Measurements from ENCODE around the gene TNS3. TPM values are rescaled to one million over a fixed set of nuclear protein-coding genes. Genes with fewer than 3 reads are reported as not detected.

Gene TNS3
- total RNA-seq, 4 donors from 2014 or later, result 27.2 to 110 (median 47.5) TPM

DNA sequence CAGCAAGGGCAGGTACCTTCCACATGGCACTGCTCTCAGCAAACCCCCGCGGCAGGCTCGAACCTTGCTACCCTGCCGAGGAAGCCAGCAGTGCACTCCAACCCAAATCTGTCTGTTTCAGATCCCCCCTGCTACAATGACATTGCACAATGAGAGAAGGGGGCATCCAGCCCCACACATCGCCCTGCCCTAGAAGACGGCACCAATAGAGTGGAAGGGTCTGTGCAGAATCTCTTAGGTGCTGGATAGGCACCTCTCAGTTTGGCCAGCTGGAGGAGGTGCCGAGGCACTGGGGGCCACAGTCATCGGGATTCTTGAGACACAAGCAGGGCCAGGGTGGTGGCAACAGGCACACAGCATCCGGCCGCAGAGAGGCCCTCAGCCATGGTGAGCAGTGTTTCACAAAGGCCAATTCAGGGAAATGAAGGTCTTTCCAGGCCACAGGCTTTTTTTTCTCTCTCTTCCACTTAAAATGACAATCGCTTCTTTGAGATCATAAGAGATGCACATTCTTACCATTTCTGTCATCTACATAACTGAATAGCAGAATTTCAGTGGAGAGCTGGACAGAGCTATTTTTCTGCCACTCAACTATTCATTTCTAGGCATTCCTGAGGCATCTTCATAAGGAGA lies 281.3 kb downstream of the TNS3 start:
- H3K9me3 ChIP-seq, result no peaks in the 10 kb centered on the region
- H3K4me1 ChIP-seq, result no peaks in the 10 kb centered on the region
- no peak for DNase-seq
- H3K27me3 ChIP-seq, result no peaks in the 10 kb centered on the region
- intact Hi-C loops (cut with DNase I; ENCODE audit: low total_unique reads), result no loop called here
- H3K4me3 ChIP-seq, result no peak overlapping the region
- H3K27ac ChIP-seq, result no peak overlapping the region
- TF ChIP-seq, protein P1, sequence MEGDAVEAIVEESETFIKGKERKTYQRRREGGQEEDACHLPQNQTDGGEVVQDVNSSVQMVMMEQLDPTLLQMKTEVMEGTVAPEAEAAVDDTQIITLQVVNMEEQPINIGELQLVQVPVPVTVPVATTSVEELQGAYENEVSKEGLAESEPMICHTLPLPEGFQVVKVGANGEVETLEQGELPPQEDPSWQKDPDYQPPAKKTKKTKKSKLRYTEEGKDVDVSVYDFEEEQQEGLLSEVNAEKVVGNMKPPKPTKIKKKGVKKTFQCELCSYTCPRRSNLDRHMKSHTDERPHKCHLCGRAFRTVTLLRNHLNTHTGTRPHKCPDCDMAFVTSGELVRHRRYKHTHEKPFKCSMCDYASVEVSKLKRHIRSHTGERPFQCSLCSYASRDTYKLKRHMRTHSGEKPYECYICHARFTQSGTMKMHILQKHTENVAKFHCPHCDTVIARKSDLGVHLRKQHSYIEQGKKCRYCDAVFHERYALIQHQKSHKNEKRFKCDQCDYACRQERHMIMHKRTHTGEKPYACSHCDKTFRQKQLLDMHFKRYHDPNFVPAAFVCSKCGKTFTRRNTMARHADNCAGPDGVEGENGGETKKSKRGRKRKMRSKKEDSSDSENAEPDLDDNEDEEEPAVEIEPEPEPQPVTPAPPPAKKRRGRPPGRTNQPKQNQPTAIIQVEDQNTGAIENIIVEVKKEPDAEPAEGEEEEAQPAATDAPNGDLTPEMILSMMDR (IDR thresholded peaks at IDR 0.05), result no peak
- TF ChIP-seq POLR2A (IDR thresholded peaks at IDR 0.05), result no peak
- H3K36me3 ChIP-seq, result no peaks in the 10 kb centered on the region

DNA sequence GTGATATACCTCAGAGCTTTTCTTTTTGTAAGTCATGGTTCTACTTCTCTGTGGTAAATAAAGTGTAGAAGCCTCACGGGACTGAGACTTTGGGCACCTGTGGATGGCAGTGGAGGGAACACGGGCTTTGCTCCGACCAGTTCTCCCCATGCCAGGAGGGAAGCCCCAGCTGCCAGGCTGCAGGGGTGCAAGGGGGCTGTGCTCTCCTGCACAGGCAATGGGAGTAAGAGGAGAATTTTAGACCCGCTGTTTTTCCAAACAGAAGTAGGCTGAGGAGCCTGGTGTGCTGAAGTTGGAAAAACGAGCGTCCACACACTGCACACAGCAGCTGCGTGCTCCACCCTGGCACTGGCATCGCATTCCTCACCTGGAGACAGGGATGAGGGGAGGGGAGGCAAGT lies 282.4 kb downstream of the TNS3 start:
- Histone ChIP-seq H3K4me1 (peaks cover 0 to 3% of the 10 kb centered on the region in 2 donors), H3K36me3 (no peaks in the 10 kb centered on the region), H3K9me3 (no peaks in the 10 kb centered on the region), H3K27ac (no peak overlapping the region), H3K4me3 (no peak overlapping the region), H3K27me3 (no peaks in the 10 kb centered on the region)
- intact Hi-C loops (cut with DNase I; ENCODE audit: low total_unique reads), result no loop called here
- DNase-seq, result no peak
- TF ChIP-seq, protein P1 (IDR thresholded peaks at IDR 0.05), result no peak
- no peak for TF ChIP-seq POLR2A (IDR thresholded peaks at IDR 0.05)

- no peaks in the 10 kb centered on the region for H3K9me3 ChIP-seq
- peaks cover 0 to 4% of the 10 kb centered on the region in 2 donors for H3K4me1 ChIP-seq
- H3K4me3 ChIP-seq, result no peak overlapping the region
- intact Hi-C loops (cut with DNase I; ENCODE audit: low total_unique reads), result no loop called here
- no peak overlapping the region for H3K27ac ChIP-seq
- no peaks in the 10 kb centered on the region for H3K36me3 ChIP-seq
- no peak for DNase-seq
- no peaks in the 10 kb centered on the region for H3K27me3 ChIP-seq
- TF ChIP-seq POLR2A (IDR thresholded peaks at IDR 0.05), result no peak
- TF ChIP-seq, protein P1 (IDR thresholded peaks at IDR 0.05), result no peak
These were observed 283.3 kb downstream of the TNS3 start for GRCh38 chr7:47298636-47299035.

DNA sequence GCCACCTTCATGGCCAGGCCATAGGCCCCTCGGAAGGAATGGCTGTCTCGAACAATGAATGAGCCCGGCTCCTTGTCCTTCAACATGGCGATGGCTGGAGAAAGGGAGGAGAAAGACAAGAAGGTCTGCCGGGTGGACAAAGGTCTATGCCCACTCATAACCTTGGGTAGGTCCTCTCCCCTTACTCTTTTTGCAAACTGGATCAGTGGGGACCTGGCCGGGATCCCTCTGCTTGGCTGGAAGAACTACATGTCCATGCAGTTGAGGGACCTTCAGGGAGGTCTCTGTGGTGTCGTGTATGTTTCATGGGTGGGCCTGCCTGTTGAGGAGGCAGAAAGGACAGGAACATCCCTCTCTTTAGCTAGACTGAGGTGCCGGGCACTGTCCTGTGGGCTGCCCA lies 284.8 kb downstream of the TNS3 start:
- no peak for DNase-seq
- intact Hi-C loops (cut with DNase I; ENCODE audit: low total_unique reads), result no loop called here

DNA sequence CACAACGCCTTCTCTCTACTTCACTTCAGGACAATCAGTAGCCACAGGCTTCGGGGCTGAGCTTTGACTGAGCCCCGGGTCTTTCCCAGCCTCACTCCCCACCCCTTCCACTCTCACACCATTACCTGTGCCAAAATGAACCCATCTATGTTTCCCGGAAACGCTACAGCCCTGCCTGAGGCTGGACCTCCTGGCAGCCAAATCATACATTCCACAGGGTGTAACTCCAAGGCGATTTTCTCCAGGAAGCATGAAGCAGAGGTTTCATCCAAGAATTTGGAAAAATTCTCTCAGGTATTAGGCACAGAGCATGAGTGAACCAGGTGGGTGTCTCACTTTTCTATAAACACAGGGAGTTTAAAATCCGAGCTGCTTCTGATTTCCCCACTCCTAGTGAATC lies 286.3 kb downstream of the TNS3 start:
- TF ChIP-seq POLR2A (IDR thresholded peaks at IDR 0.05), result no peak
- TF ChIP-seq, protein P1 (IDR thresholded peaks at IDR 0.05), result no peak
- intact Hi-C loops (cut with DNase I; ENCODE audit: low total_unique reads), result no loop called here
- peaks cover 0 to 4% of the 10 kb centered on the region in 2 donors for H3K4me1 ChIP-seq
- H3K27me3 ChIP-seq, result no peaks in the 10 kb centered on the region
- H3K4me3 ChIP-seq, result no peak overlapping the region
- DNase-seq, result no peak
- no peaks in the 10 kb centered on the region for H3K36me3 ChIP-seq
- no peaks in the 10 kb centered on the region for H3K9me3 ChIP-seq
- H3K27ac ChIP-seq, result peak overlapping the region; percentile 65 to 92

More for the DNA sequence above, 284.8 kb downstream of the TNS3 start:
- TF ChIP-seq, protein P1 (IDR thresholded peaks at IDR 0.05), result no peak
- no peak for TF ChIP-seq POLR2A (IDR thresholded peaks at IDR 0.05)
- H3K36me3 ChIP-seq, result no peaks in the 10 kb centered on the region
- no peak overlapping the region for H3K4me3 ChIP-seq
- no peak overlapping the region for H3K27ac ChIP-seq
- H3K27me3 ChIP-seq, result no peaks in the 10 kb centered on the region
- no peaks in the 10 kb centered on the region for H3K9me3 ChIP-seq
- H3K4me1 ChIP-seq, result peaks cover 0 to 4% of the 10 kb centered on the region in 2 donors

Measured in uterus (tissue), 4 donors.